HL-60 (cell line): ENCODE results near the gene TOP3A.

ENCODE experiments used
- DNase-seq, 2 experiments: peaks; one replicate each; pipeline ENCODE4 v3.0.0-alpha.2; 2010 to 2020; ENCODE audit warnings: low read depth in 1 of 2, low spot score in 1 of 2
- H3K27ac ChIP-seq: fragments of 250-450 bp; sonication (Bioruptor Pico); replicated peaks from 2 replicates; pipeline ENCODE4 v1.5.1; 2020; ENCODE audit warnings: mild to moderate bottlenecking, moderate library complexity
- H3K27me3 ChIP-seq: fragments of 250-450 bp; sonication (Bioruptor Pico); 2 replicates; pipeline ENCODE4 v1.5.1; 2021; ENCODE audit warnings: mild to moderate bottlenecking, moderate library complexity; ENCODE audit not compliant: insufficient read depth, poor library complexity, severe bottlenecking
- H3K4me3 ChIP-seq: replicated peaks from 2 replicates; pipeline ENCODE4 v1.5.1; 2011; ENCODE audit warnings: mild to moderate bottlenecking, control low read depth, low read length; ENCODE audit not compliant: insufficient read depth
- CTCF ChIP-seq: IDR thresholded peaks from one replicate; pipeline ENCODE4 v1.5.1; 2011; ENCODE audit warnings: low read length, control low read depth, inconsistent platforms; ENCODE audit not compliant: insufficient read depth
- GABPA ChIP-seq: IDR thresholded peaks from 2 replicates; pipeline ENCODE4 v1.6.1; 2012; ENCODE audit warnings: low read depth
- POLR2AphosphoS5 ChIP-seq: IDR thresholded peaks from 2 replicates; pipeline ENCODE4 v1.6.1; 2012; ENCODE audit warnings: low read depth
- REST ChIP-seq: IDR thresholded peaks from 2 replicates; pipeline ENCODE4 v1.6.1; 2012; ENCODE audit warnings: low read depth; ENCODE audit not compliant: insufficient replicate concordance
- SPI1 ChIP-seq: IDR thresholded peaks from 2 replicates; pipeline ENCODE4 v1.6.1; 2012; ENCODE audit warnings: low read depth, mild to moderate bottlenecking, borderline replicate concordance

The TOP3A gene

GRCh38 chr17:18263885-18264682, 50.7 kb downstream of the TOP3A start:
- no peak for DNase-seq
- Histone ChIP-seq H3K27ac (no peak overlapping the region), H3K27me3 (no peaks in the 10 kb centered on the region), H3K4me3 (no peak overlapping the region)
- TF ChIP-seq REST = no peak
- no peak for TF ChIP-seq POLR2AphosphoS5
- no peak for TF ChIP-seq GABPA
- TF ChIP-seq CTCF = no peak
- TF ChIP-seq SPI1 = no peak

- no peaks in the 10 kb centered on the region for H3K27me3 ChIP-seq
- H3K4me3 ChIP-seq = no peak overlapping the region
- TF ChIP-seq SPI1 = no peak
- no peak for TF ChIP-seq CTCF
- no peak for TF ChIP-seq POLR2AphosphoS5
- TF ChIP-seq REST = no peak
- TF ChIP-seq GABPA = no peak
- no peak for DNase-seq
- no peak overlapping the region for H3K27ac ChIP-seq
These were observed 52.2 kb downstream of the TOP3A start for GRCh38 chr17:18262641-18263040.

- TF ChIP-seq SPI1 = no peak
- TF ChIP-seq REST = no peak
- TF ChIP-seq POLR2AphosphoS5 = no peak
- no peak for TF ChIP-seq GABPA
- TF ChIP-seq CTCF = no peak
- Histone ChIP-seq H3K27ac (no peak overlapping the region), H3K27me3 (no peaks in the 10 kb centered on the region), H3K4me3 (no peak overlapping the region)
- no peak for DNase-seq
These were observed 52.7 kb downstream of the TOP3A start for GRCh38 chr17:18262111-18262510.
